Stimulated activated naive CD8-positive, alpha-beta T cell treated with anti-CD3 and anti-CD28 coated beads, Interleukin-15, amount 100 ng/mL, for 72 hours (primary cell): ENCODE data around the gene DPYSL4.
A peak's percentile ranks its signal among the peaks of the same experiment; 100 is the strongest.

Experiments
- ATAC-seq: fragments of 150-1000 bp; cut with Tn5 transposase; 2 replicates; pipeline ENCODE4 v1.10.0; 2021; ENCODE audit warnings: mild to moderate bottlenecking, moderate library complexity
- DNase-seq, 2 donors: peaks; one replicate each; pipeline ENCODE4 v3.0.0; 2021 to 2022
- H3K27ac Mint-ChIP-seq, 2 donors: one replicate each; pipeline ENCODE4 v1.8.0; 2022; ENCODE audit warnings: mild to moderate bottlenecking in 2 of 2, mixed read lengths in 2 of 2, moderate library complexity in 2 of 2
- H3K27me3 Mint-ChIP-seq: one replicate; pipeline ENCODE4 v1.8.0; 2022; ENCODE audit warnings: mixed read lengths
- H3K4me1 Mint-ChIP-seq: one replicate; pipeline ENCODE4 v1.8.0; 2022; ENCODE audit warnings: mild to moderate bottlenecking, mixed read lengths
- H3K4me3 Mint-ChIP-seq, 2 donors: one replicate each; pipeline ENCODE4 v1.8.0; 2022; ENCODE audit warnings: mild to moderate bottlenecking in 2 of 2, mixed read lengths in 2 of 2, moderate library complexity in 1 of 2
- H3K9me3 Mint-ChIP-seq, 2 donors: one replicate each; pipeline ENCODE4 v1.8.0; 2022; ENCODE audit warnings: mixed read lengths in 2 of 2

DPYSL4 gene

DNA sequence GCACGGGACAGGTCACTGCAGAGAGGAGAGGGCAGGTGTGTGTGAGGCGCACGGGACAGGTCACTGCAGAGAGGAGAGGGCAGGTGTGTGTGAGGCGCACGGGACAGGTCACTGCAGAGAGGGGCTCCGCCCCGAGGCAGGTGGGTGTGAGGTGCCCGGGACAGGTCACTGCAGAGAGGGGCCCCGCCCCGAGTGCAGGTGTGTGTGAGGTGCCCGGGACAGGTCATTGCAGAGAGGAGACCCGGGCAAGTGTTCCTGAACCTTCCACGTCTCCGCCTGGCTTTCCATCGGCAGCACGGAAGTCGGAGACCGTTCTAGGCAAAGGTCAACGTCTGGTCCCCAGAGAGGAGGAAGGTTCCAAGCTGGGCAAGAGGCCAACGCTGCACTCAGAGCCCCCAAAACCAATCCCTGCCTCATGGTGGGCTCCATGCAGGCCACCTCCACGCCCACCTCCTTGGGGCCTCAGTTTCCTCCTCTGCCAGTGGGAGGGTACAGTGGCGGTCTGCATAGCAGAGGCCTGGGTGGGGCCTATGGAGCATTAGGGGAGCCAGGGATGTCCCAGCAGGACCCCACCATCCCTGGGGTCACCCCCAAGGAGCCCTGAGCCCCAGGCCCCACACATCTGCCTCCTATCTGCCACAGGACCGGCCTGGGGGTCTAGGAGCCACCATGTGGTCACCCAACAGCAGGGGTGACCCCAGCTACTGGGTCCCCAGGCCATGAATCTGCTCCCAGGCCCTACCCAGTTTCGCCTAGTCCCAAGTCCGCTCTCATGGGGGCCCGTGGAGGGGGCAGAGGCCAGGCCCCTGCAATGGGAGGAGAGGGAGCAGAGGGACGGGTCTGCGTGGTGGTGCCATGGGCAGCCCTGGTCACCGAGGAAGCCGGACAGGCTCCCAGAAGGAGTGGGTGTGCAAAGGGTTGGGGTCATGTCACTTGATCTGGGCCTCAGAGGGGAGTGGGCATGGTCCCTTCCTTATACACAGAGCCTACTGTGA lies 64.0 kb downstream of the DPYSL4 start:
- no peaks in the 10 kb centered on the region for H3K9me3 Mint-ChIP-seq
- H3K27me3 Mint-ChIP-seq: no peaks in the 10 kb centered on the region
- no peak for ATAC-seq
- H3K4me3 Mint-ChIP-seq: no peak overlapping the region
- no peak for DNase-seq
- no peak overlapping the region for H3K27ac Mint-ChIP-seq
- peaks cover 5% of the 10 kb centered on the region for H3K4me1 Mint-ChIP-seq

DNA sequence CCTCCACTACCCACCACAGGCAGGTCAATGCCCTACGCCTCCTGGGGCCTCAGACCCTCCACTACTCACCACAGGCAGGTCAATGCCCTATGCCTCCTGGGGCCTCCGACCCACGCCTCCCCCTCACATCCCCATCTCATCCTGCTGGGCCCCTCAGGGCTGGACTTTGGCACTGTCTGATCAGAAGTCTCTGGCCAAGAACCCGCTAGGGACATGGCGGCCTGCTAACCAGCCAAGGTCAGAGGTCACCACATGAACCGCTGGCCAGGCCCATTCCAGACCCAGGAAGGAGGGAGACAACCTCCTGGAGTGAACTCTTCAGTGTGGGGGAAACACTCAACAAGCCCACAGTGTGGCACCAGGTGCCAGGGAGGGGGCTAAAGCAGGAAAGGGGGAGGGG lies 65.2 kb downstream of the DPYSL4 start:
- Mint-ChIP-seq H3K9me3 (no peaks in the 10 kb centered on the region), H3K27me3 (no peaks in the 10 kb centered on the region), H3K4me3 (no peak overlapping the region), H3K27ac (no peak overlapping the region), H3K4me1 (peaks cover 15% of the 10 kb centered on the region)
- ATAC-seq: no peak
- DNase-seq: no peak

DNA sequence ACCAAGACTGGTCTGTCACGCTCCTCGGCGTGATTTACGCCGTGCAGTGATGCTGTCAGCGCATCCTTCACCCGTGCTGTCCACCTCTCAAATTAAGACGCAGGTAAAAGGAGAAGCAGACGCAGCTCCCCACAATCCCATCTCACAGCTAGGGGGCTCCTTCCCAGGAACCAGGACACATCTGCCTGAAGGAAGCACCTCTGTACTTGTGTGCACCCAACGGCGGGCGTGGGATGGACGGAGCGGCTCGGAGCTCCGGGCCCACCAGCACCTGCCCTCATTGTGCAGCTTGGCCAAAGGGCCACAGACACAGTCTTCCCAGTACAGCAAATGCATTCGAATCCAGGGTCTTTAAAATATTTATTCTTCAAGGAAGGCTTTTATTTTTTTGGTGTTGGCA lies 65.7 kb downstream of the DPYSL4 start:
- H3K27ac Mint-ChIP-seq: peak overlapping the region; percentile 16 to 32

DNA sequence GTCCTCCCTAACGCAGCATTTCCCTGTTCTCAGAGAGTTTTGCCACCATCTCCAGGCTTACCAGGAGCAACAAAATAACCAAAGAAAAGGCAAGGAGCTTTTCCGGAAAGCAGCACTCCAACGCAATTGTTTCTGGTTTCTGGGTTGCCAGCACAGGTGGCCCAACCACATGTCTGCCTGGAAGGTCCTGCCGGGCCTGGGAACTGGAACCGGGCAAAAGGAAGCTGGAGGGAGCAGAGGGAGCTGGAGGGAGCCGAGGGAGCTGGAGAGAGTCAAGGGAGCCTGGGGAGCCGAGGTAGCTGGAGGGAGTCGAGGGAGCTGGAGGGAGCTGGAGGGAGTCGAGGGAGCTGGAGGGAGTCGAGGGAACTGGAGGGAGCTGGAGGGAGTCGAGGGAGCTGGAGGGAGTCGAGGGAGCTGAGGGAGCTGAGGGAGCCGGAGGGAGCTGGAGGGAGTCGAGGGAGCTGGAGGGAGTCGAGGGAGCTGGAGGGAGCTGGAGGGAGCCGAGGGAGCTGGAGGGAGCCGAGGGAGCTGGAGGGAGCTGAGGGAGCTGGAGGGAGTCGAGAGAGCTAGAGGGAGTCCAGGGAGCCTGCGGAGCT lies 66.4 kb downstream of the DPYSL4 start:
- DNase-seq (no peak), ATAC-seq (no peak)
- H3K9me3 Mint-ChIP-seq: no peaks in the 10 kb centered on the region
- H3K27ac Mint-ChIP-seq: peak overlapping the region in 1 of 2 donors; percentile 64
- H3K27me3 Mint-ChIP-seq: no peaks in the 10 kb centered on the region
- peak overlapping the region in 1 of 2 donors; percentile 4 for H3K4me3 Mint-ChIP-seq
- peaks cover 26% of the 10 kb centered on the region for H3K4me1 Mint-ChIP-seq

More for the DNA sequence above, 65.7 kb downstream of the DPYSL4 start:
- peaks cover 20% of the 10 kb centered on the region for H3K4me1 Mint-ChIP-seq
- no peaks in the 10 kb centered on the region for H3K27me3 Mint-ChIP-seq
- ATAC-seq (no peak), DNase-seq (no peak)
- H3K9me3 Mint-ChIP-seq: no peaks in the 10 kb centered on the region
- H3K4me3 Mint-ChIP-seq: no peak overlapping the region

DNA sequence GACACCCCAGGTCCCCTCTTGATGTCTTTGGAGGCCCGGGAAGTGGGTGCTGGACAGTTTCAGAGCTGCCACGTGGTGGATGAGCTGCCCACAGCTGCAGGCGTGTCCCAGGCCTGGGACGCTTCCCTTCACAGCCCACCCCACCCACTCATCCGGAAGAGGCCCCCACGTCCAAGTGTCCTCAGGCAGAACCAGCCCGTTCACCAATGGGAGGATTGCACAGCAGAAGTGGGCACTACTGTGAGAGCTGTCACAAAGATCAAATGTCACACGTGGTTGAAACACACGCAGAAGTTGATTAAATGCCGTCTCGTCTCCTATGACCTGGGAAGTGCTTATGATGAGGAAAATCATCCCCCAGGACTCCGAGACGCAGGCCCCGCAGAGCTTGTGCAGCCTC lies 68.1 kb downstream of the DPYSL4 start:
- no peaks in the 10 kb centered on the region for H3K27me3 Mint-ChIP-seq
- DNase-seq (no peak), ATAC-seq (no peak)
- H3K4me3 Mint-ChIP-seq: no peak overlapping the region
- no peak overlapping the region for H3K27ac Mint-ChIP-seq
- peaks cover 27% of the 10 kb centered on the region for H3K4me1 Mint-ChIP-seq
- no peaks in the 10 kb centered on the region for H3K9me3 Mint-ChIP-seq
